Dendritic cell treated with granulocyte-macrophage colony-stimulating factor and Interleukin-4, amounts not matched to agents 40 ng/mL and 50 ng/mL, for 4 days (primary cell): ENCODE data around the gene LY86.
A peak's percentile ranks its signal among the peaks of the same experiment; 100 is the strongest.
"Not testable (repeated sequence)": the region's sequence is repeated elsewhere in the genome, so short reads cannot be mapped to it uniquely, and the experiment has no call there.

ENCODE experiments used
- H3K27ac Mint-ChIP-seq: one replicate; pipeline ENCODE4 v1.8.0; 2022; ENCODE audit warnings: mild to moderate bottlenecking, mixed read lengths
- H3K27me3 Mint-ChIP-seq: one replicate; pipeline ENCODE4 v1.8.0; 2022; ENCODE audit warnings: mild to moderate bottlenecking, mixed read lengths
- H3K36me3 Mint-ChIP-seq: one replicate; pipeline ENCODE4 v1.8.0; 2022; ENCODE audit warnings: low read depth, mixed read lengths
- H3K4me1 Mint-ChIP-seq: one replicate; pipeline ENCODE4 v1.8.0; 2022; ENCODE audit warnings: low read depth, mixed read lengths
- H3K4me3 Mint-ChIP-seq: one replicate; pipeline ENCODE4 v1.8.0; 2022; ENCODE audit warnings: mild to moderate bottlenecking, moderate library complexity, mixed read lengths
- H3K9me3 Mint-ChIP-seq: one replicate; pipeline ENCODE4 v1.8.0; 2022; ENCODE audit warnings: mixed read lengths
- intact Hi-C: fragments of 100-400 bp; cut with micrococcal nuclease; formaldehyde crosslinking; loops from one replicate; pipeline ENCODE4 v1.15.0; 2022

Gene LY86

DNA sequence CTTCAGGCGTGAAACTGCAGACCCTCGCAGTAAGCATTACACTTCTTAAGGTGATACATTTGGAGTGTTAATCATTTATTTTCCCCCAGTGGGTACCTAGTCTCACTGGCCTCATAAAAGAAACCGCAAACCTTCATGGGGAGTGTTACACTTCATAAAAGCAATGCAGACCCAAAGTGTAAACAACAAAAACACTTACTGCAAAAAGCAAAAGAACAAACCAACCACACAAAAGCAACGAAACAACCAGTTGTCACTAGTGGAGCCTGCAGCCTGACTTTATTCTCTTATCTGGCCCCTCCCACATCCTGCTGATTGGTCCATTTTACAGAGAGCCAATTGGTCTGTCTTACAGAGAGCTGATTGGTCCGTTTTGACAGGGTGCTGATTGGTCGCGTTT, 23.8 kb downstream of the LY86 start:
- H3K27me3 Mint-ChIP-seq = no peaks in the 10 kb centered on the region
- no peak overlapping the region for H3K27ac Mint-ChIP-seq
- H3K36me3 Mint-ChIP-seq = peaks cover 31% of the 10 kb centered on the region
- no peaks in the 10 kb centered on the region for H3K9me3 Mint-ChIP-seq
- intact Hi-C loops = no loop called here
- peaks cover 26% of the 10 kb centered on the region for H3K4me1 Mint-ChIP-seq
- H3K4me3 Mint-ChIP-seq = no peak overlapping the region

DNA sequence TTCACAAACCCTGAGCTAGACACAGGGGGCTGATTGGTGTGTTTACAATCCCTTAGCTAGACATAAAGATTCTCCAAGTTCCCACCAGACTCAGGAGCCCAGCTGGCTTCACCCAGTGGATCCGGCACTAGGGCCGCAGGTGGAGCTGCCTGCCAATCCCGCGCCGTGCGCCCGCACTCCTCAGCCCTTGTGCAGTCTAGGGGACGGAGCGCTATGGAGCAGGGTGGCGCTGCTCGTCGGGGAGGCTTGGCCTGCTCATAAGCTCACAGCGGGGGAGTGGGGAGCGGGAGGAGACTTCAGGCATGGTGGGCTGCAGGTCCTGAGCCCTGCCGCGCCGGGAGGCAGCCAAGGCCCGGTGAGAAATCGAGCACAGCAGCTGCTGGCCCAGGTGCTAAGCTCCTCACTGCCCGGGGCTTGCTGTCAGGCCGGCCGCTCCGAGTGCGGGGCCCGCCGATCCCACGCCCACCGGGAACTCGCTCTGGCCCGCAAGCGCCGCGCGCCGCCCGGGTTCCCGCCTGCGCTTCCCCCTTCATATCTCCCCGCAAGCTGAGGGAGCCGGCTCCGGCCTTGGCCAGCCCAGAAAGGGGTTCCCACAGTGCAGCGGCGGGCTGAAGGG, 24.7 kb downstream of the LY86 start:
- H3K27ac Mint-ChIP-seq, intact Hi-C loops, H3K9me3 Mint-ChIP-seq, H3K4me3 Mint-ChIP-seq, H3K27me3 Mint-ChIP-seq: not testable (repeated sequence)
- Mint-ChIP-seq H3K36me3 (peaks cover 35% of the 10 kb centered on the region), H3K4me1 (peaks cover 26% of the 10 kb centered on the region)

- Mint-ChIP-seq H3K4me1 (peaks cover 31% of the 10 kb centered on the region), H3K27me3 (no peaks in the 10 kb centered on the region), H3K27ac (no peak overlapping the region), H3K4me3 (no peak overlapping the region), H3K36me3 (peaks cover 34% of the 10 kb centered on the region), H3K9me3 (no peaks in the 10 kb centered on the region)
- intact Hi-C loops = no loop called here
Observed at GRCh38 chr6:6614096-6614982, 25.8 kb downstream of the LY86 start.

GRCh38 chr6:6614983-6615349, 26.4 kb downstream of the LY86 start:
- H3K27me3 Mint-ChIP-seq = no peaks in the 10 kb centered on the region
- H3K4me1 Mint-ChIP-seq = peaks cover 30% of the 10 kb centered on the region

DNA sequence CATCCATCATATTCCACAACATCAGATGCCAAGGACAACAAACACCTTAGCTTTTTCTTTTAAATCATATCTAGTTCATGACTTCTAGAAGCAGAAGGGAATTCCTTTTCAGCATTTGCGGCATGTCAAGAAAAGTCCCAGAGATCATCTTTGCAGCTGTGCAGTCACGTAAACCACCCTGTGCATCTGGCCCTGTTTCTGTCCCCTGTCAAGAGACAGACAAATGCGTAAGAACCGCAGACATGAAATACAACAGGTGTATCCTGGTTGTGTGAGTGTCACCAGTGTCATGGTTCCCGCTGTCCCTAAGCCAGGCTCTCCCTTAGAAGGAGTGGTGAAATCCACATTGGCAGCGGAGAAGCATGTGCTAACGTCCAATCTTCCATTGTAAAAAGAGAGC, 28.1 kb downstream of the LY86 start:
- intact Hi-C loops = no loop called here
- peaks cover 48% of the 10 kb centered on the region for H3K36me3 Mint-ChIP-seq
- H3K9me3 Mint-ChIP-seq = no peaks in the 10 kb centered on the region
- H3K27ac Mint-ChIP-seq = no peak overlapping the region
- H3K27me3 Mint-ChIP-seq = no peaks in the 10 kb centered on the region
- H3K4me1 Mint-ChIP-seq = peaks cover 22% of the 10 kb centered on the region
- no peak overlapping the region for H3K4me3 Mint-ChIP-seq

More at GRCh38 chr6:6614983-6615349, 26.4 kb downstream of the LY86 start:
- Mint-ChIP-seq H3K36me3 (peaks cover 40% of the 10 kb centered on the region), H3K9me3 (no peaks in the 10 kb centered on the region), H3K4me3 (no peak overlapping the region), H3K27ac (no peak overlapping the region)
- intact Hi-C loops = no loop called here

- H3K4me1 Mint-ChIP-seq = peaks cover 21% of the 10 kb centered on the region
- H3K9me3 Mint-ChIP-seq = no peaks in the 10 kb centered on the region
- peak overlapping the region; percentile 5 for H3K27ac Mint-ChIP-seq
- intact Hi-C loops = no loop called here
- peaks cover 55% of the 10 kb centered on the region for H3K36me3 Mint-ChIP-seq
- H3K27me3 Mint-ChIP-seq = no peaks in the 10 kb centered on the region
- H3K4me3 Mint-ChIP-seq = no peak overlapping the region
Observed at GRCh38 chr6:6619021-6619794, 30.7 kb downstream of the LY86 start.

- H3K9me3 Mint-ChIP-seq = no peaks in the 10 kb centered on the region
- no peaks in the 10 kb centered on the region for H3K27me3 Mint-ChIP-seq
- peaks cover 63% of the 10 kb centered on the region for H3K36me3 Mint-ChIP-seq
- intact Hi-C loops = no loop called here
- H3K27ac Mint-ChIP-seq = no peak overlapping the region
- H3K4me1 Mint-ChIP-seq = peaks cover 16% of the 10 kb centered on the region
- H3K4me3 Mint-ChIP-seq = no peak overlapping the region
Observed at GRCh38 chr6:6620766-6621425, 32.4 kb downstream of the LY86 start.

- H3K27ac Mint-ChIP-seq = no peak overlapping the region
- peaks cover 16% of the 10 kb centered on the region for H3K4me1 Mint-ChIP-seq
- peaks cover 67% of the 10 kb centered on the region for H3K36me3 Mint-ChIP-seq
- no peaks in the 10 kb centered on the region for H3K9me3 Mint-ChIP-seq
- no peaks in the 10 kb centered on the region for H3K27me3 Mint-ChIP-seq
- no peak overlapping the region for H3K4me3 Mint-ChIP-seq
- intact Hi-C loops = no loop called here
Observed at GRCh38 chr6:6622501-6622900, 34.0 kb downstream of the LY86 start.

DNA sequence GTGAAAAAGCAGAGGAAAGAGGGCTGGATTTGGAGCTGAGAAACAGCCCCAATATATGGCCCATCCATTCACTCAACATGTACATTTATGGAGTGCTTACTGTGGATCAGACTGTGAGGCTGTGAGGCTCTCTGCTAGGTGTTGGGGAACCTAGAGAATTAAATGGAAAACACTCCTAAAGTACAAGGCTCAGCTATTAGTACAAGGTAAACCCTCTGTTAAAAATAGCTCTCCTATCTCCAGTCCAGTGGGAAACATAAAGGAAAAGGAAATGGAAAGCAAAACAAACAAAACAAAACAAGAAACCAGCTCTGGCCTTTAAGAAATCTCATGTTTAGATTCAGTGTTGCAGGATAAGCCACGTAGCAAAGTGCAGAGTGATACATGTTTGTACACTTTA, 35.0 kb downstream of the LY86 start:
- no peak overlapping the region for H3K4me3 Mint-ChIP-seq
- no peaks in the 10 kb centered on the region for H3K9me3 Mint-ChIP-seq
- H3K4me1 Mint-ChIP-seq = peaks cover 18% of the 10 kb centered on the region
- H3K27ac Mint-ChIP-seq = no peak overlapping the region
- H3K36me3 Mint-ChIP-seq = peaks cover 73% of the 10 kb centered on the region
- no peaks in the 10 kb centered on the region for H3K27me3 Mint-ChIP-seq
- intact Hi-C loops = no loop called here

DNA sequence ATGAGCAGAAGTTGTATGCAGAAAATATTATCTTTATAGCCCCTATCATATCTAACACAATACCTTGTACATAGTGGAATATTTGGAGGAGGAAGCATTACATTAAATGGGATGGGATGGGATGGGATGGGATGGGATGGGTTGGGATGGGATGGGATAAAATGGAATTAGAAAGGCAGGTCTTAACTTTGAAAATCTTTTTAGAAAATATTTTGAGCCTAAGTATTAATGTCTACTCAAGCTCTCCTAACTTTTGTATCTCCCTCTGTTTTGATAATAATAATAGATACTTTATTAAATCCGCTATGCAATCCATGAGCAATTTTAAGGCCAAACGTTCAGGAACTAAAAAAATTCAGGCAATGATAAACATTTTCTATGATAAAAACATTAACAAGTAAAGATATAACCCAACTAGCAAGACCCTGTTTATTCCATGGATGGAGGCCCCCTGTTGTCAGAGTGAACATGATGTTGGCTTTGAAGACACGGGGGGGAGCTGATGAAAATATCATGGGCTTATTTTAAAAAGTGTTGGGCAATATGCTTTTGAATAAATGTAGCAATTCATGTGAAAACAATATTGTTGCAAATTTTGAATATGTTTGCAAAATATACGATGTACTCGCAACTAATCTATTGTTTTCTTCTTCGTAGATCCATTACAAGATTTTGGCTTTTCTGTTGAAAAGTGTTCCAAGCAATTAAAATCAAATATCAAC, 35.9 kb downstream of the LY86 start:
- no peaks in the 10 kb centered on the region for H3K27me3 Mint-ChIP-seq
- peaks cover 10% of the 10 kb centered on the region for H3K4me1 Mint-ChIP-seq
- H3K36me3 Mint-ChIP-seq = peaks cover 70% of the 10 kb centered on the region
- no peaks in the 10 kb centered on the region for H3K9me3 Mint-ChIP-seq
- no peak overlapping the region for H3K4me3 Mint-ChIP-seq
- intact Hi-C loops = no loop called here
- no peak overlapping the region for H3K27ac Mint-ChIP-seq

- no peak overlapping the region for H3K4me3 Mint-ChIP-seq
- intact Hi-C loops = no loop called here
- peaks cover 72% of the 10 kb centered on the region for H3K36me3 Mint-ChIP-seq
- H3K4me1 Mint-ChIP-seq = peaks cover 8% of the 10 kb centered on the region
- H3K9me3 Mint-ChIP-seq = no peaks in the 10 kb centered on the region
- no peak overlapping the region for H3K27ac Mint-ChIP-seq
- H3K27me3 Mint-ChIP-seq = no peaks in the 10 kb centered on the region
Observed at GRCh38 chr6:6626187-6626586, 37.7 kb downstream of the LY86 start.

DNA sequence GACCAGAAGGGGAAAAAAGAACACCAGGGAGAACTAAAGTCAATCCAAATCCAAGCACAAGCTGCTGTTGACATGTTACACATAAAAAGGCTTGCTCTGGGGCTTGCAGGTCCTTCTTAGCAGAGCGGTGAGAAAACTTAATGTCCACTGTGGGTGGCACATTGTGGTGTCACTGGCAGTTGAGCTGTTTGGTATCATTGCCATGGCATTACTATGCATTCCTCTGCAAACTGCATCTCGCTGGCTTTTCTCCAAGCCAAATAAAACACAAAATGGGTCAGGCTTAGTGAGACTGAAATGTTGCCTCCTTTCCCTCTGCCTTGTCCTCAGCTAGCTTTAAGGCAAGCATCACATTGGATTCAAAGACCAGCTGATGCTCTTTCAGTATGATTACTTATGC, 40.9 kb downstream of the LY86 start:
- Mint-ChIP-seq H3K36me3 (peaks cover 70% of the 10 kb centered on the region), H3K27me3 (no peaks in the 10 kb centered on the region), H3K4me1 (peaks cover 14% of the 10 kb centered on the region), H3K9me3 (no peaks in the 10 kb centered on the region), H3K27ac (no peak overlapping the region), H3K4me3 (no peak overlapping the region)
- intact Hi-C loops = no loop called here

- no peaks in the 10 kb centered on the region for H3K9me3 Mint-ChIP-seq
- peaks cover 64% of the 10 kb centered on the region for H3K36me3 Mint-ChIP-seq
- H3K27ac Mint-ChIP-seq = peak overlapping the region; percentile 50
- peaks cover 29% of the 10 kb centered on the region for H3K4me1 Mint-ChIP-seq
- no peak overlapping the region for H3K4me3 Mint-ChIP-seq
- no peaks in the 10 kb centered on the region for H3K27me3 Mint-ChIP-seq
- intact Hi-C loops = no loop called here
Observed at GRCh38 chr6:6631053-6631452, 42.5 kb downstream of the LY86 start.
